ENCODE results near the gene GTF2F1.

GTF2F1 gene

GRCh38 chr19:6383188-6383587 lies 9.8 kb downstream of the GTF2F1 start:
- ChIA-PET POLR2A (ENCODE audit: low non-redundant PET) (no interaction called here), CTCF (no interaction called here)
- TF ChIP-seq CTCF (conservative IDR thresholded peaks at IDR 0.05; ENCODE audit: low read depth), result no peak
- no peak for DNase-seq (ENCODE audit: low spot score)
- H3K27ac ChIP-seq, result no peak overlapping the region

- TF ChIP-seq CTCF (conservative IDR thresholded peaks at IDR 0.05; ENCODE audit: low read depth), result no peak
- ChIA-PET POLR2A (ENCODE audit: low non-redundant PET) (no interaction called here), CTCF (no interaction called here)
- H3K27ac ChIP-seq, result no peak overlapping the region; the same call in 1 of the 2 replicates
- DNase-seq (ENCODE audit: low spot score), result no peak
Observed at GRCh38 chr19:6381030-6381750, 11.8 kb downstream of the GTF2F1 start.

DNA sequence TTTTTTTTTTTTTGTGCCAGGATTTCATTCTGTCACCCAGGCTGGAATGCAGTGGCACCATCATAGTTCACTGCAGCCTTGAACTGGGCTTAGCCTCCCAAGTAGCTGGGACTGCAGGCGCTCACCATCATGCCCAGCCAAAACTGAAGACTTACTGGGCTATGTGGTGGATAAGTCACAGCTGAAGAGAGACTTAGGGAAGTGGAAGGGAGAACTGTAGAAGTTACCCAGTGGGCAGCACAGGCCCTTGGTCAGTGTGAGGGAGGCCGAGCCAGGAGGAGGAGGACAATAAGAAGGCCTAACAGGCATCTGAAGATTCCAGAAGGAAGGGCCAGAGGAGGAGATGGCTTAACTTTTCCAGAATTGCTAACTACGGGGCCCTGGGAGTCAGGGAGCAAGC lies 13.2 kb downstream of the GTF2F1 start:
- no peak for DNase-seq (ENCODE audit: low spot score)
- ChIA-PET POLR2A (ENCODE audit: low non-redundant PET) (no interaction called here), CTCF (no interaction called here)
- TF ChIP-seq CTCF (conservative IDR thresholded peaks at IDR 0.05; ENCODE audit: low read depth), result no peak
- peak overlapping the region; percentile 98 for H3K27ac ChIP-seq

GRCh38 chr19:6378486-6378885 lies 14.5 kb downstream of the GTF2F1 start:
- no peak for TF ChIP-seq CTCF (conservative IDR thresholded peaks at IDR 0.05; ENCODE audit: low read depth)
- POLR2A ChIA-PET (ENCODE audit: low non-redundant PET), result no interaction called here
- DNase-seq (ENCODE audit: low spot score), result no peak
- CTCF ChIA-PET, result interaction anchor here (0.6 kb wide), 1 partner anchor 124 kb away, joined by 3 read pairs; no protein-coding TSS in a partner anchor
- H3K27ac ChIP-seq, result peak overlapping the region; percentile 98

GRCh38 chr19:6378041-6378440 lies 14.9 kb downstream of the GTF2F1 start:
- H3K27ac ChIP-seq, result peak overlapping the region; percentile 98
- CTCF ChIA-PET, result no interaction called here
- POLR2A ChIA-PET (ENCODE audit: low non-redundant PET), result no interaction called here
- TF ChIP-seq CTCF (conservative IDR thresholded peaks at IDR 0.05; ENCODE audit: low read depth), result no peak
- DNase-seq (ENCODE audit: low spot score), result no peak

GRCh38 chr19:6376512-6377190 lies 16.3 kb downstream of the GTF2F1 start:
- DNase-seq (ENCODE audit: low spot score), result no peak
- POLR2A ChIA-PET (ENCODE audit: low non-redundant PET), result no interaction called here

More at GRCh38 chr19:6376512-6377190, 16.3 kb downstream of the GTF2F1 start:
- H3K27ac ChIP-seq, result peak overlapping the region; percentile 98
- CTCF ChIA-PET, result no interaction called here
- no peak for TF ChIP-seq CTCF (conservative IDR thresholded peaks at IDR 0.05; ENCODE audit: low read depth)
